ENCODE results near the gene MMP20. TPM values are rescaled to one million over a fixed set of nuclear protein-coding genes. Genes with fewer than 3 reads are reported as not detected.

MMP20 gene
- total and polyA plus RNA-seq, 2 donors (not counting 3 experiments of a cell fraction or from before 2014, with no cell fraction given) = not detected

GRCh38 chr11:102643941-102644340 is 18.8 kb upstream of the MMP20 start:
- DNase-seq (ENCODE audit: low read depth, low spot score) = no peak
- Histone ChIP-seq H3K4me1 (ENCODE audit: control insufficient read depth, extremely low read depth, insufficient read depth, low read length) (no peaks in the 10 kb centered on the region), H3K9ac (replicated peaks; ENCODE audit: extremely low read depth, insufficient read depth, low read length) (no peak overlapping the region), H3K4me3 (replicated peaks in 1 of 3; ENCODE audit: insufficient read depth in 1 of 3, low read depth in 1 of 3, low read length in 3 of 3) (no peak overlapping the region), H3K9me1 (replicated peaks; ENCODE audit: control insufficient read depth, extremely low read depth, insufficient read depth, low read length) (no peaks in the 10 kb centered on the region), H3K27me3 (ENCODE audit: control insufficient read depth in 2 of 2, insufficient read depth in 2 of 2, low read length in 2 of 2) (no peaks in the 10 kb centered on the region), H2AFZ (ENCODE audit: low read depth, low read length) (no peak overlapping the region), H3K9me3 (replicated peaks; ENCODE audit: control insufficient read depth, insufficient read depth, low read length) (no peaks in the 10 kb centered on the region), H3K4me2 (ENCODE audit: insufficient read depth, low read length) (no peak overlapping the region), H3K79me2 (ENCODE audit: control insufficient read depth, insufficient read depth, low read length) (no peaks in the 10 kb centered on the region), H3K36me3 (ENCODE audit: control insufficient read depth in 2 of 2, extremely low read depth in 1 of 2, insufficient read depth in 2 of 2, low read length in 2 of 2) (no peaks in the 10 kb centered on the region), H4K20me1 (replicated peaks; ENCODE audit: control insufficient read depth, extremely low read depth, insufficient read depth, low read length) (no peaks in the 10 kb centered on the region), H3K27ac (ENCODE audit: insufficient read depth, low read depth, low read length) (no peak overlapping the region)
- BruUV-seq (replicated peaks) = no TSS peak
- POLR2A ChIA-PET = no interaction called here
- intact Hi-C loops (cut with micrococcal nuclease) = loop anchor here (10.0 kb wide), 1 partner anchor 1639 kb away; no protein-coding TSS in a partner anchor
- CTCF ChIA-PET = interaction anchor here (3.2 kb wide), 1 partner anchor 23 kb away, joined by 14 read pairs; no protein-coding TSS in a partner anchor
- dilution Hi-C loops (cut with MboI; ENCODE audit: extremely low pct_ligation_motif_present, low sequenced_read_pairs) = no loop called here
- FAIRE-seq = no peak
- TF ChIP-seq GATA2 (IDR thresholded peaks at IDR 0.05; ENCODE audit: insufficient read depth, insufficient read length, low read depth, low read length) = no peak
- no peak for TF ChIP-seq JUN (IDR thresholded peaks at IDR 0.05; ENCODE audit: borderline replicate concordance, insufficient read depth, insufficient read length, low read depth)
- no peak for TF ChIP-seq POLR2AphosphoS5 (IDR thresholded peaks at IDR 0.05; ENCODE audit: insufficient read depth, low read depth, low read length)
- TF ChIP-seq FOS (IDR thresholded peaks at IDR 0.05; ENCODE audit: borderline replicate concordance, insufficient read depth, low read length) = no peak
- no peak for TF ChIP-seq POLR2A (IDR thresholded peaks at IDR 0.05; ENCODE audit: low read depth, low read length)
- no peak for TF ChIP-seq MYC (IDR thresholded peaks at IDR 0.05; ENCODE audit: low read depth, low read length)
- TF ChIP-seq EZH2 (IDR thresholded peaks at IDR 0.05; ENCODE audit: borderline replicate concordance, low read depth, low read length, severe bottlenecking) = no peak
- TF ChIP-seq CTCF (IDR thresholded peaks at IDR 0.05; ENCODE audit: extremely low read depth in 1 of 2, insufficient read depth in 1 of 2, low read depth in 1 of 2, low read length in 2 of 2) = no peak
- TF ChIP-seq MAX (IDR thresholded peaks at IDR 0.05; ENCODE audit: insufficient read depth, insufficient read length) = no peak

All from endothelial cell of umbilical vein (primary cell).